HG03064 (cell line): ENCODE data around the gene GATD1.

Experiments
- ATAC-seq: cut with Tn5 transposase; IDR thresholded peaks from one replicate; pipeline ENCODE4 v1.9.1; 2021; ENCODE audit warnings: low read depth; ENCODE audit not compliant: unreplicated experiment

The GATD1 gene

DNA sequence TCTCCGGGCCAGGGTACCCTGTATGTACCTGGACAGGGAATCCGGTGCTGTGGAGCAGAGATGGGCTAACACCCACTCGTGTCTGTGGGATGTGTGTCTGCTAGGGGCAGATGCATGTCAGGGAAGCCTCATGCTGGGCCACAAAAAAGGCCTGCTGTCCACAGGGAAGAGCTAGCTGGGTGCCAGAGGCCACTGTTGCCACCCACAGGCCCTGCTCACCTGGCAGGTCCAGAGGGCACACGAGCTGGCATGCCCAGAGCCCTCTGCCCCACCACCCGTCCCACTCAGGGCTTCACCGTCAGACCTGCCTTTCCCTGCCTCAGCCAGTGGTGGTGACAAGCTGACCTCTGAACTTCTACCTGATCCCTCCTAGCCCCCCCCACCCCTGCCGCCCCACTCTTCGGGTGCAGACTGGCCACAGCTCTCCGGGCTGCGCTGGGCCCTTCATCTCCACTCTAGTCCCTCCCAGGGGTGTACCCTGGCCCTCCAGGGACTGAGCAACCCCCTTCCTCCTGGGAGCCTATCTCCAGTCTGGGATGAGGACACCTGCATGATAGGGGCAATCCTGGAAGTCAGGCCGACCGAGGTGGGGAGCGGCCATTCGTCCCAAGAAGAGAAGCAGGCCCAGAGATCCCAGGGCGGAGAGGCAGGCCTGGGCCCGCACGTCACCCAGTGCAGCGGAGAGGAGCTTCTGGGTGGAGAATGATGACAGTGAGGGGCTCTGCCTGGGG is 19.4 kb upstream of the GATD1 start:
- ATAC-seq, result no peak

DNA sequence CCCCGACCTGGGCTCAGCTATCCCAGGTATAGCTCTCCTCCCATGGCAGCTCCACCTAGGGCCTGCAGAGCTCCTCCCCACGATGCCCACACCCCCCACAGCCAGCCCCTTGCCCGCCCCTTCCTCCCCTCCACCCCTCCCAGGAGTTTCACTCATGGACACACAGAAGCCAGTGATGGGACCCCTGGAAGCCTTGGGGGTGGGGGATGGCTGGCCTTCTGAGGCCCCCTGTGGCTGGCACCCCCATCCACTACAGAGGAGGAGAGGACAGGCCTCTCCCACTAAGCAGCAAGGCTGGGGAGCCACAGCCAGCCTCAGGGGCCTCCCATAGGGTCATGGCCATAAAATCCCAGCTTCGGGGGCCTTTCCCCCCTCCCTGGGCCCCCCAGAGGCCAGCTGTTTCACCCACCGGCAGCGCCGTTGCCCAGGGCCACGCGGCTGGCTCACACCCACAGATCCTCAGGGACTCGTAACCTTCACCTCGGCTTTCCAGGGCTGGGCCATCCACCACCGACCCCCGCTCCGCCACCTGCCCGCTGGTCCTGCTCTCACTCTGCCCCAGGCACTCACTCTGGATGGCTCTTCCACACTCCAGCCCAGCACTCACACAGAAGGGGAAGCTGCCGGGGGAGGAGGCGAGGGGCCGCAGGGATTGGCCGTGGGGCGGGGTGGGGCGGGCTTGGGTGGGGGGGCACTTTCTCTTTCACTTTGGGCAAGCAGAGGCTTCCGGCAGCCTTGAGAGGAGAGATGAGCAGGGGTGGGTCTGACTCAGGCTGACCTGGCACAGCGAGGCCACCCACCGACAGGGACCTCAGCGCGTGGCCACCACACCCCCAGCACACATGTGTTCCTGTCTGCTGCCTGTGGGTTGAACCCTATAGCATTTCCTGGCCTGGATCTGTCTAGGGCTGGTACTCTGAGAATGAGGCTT is 18.6 kb upstream of the GATD1 start:
- no peak for ATAC-seq

DNA sequence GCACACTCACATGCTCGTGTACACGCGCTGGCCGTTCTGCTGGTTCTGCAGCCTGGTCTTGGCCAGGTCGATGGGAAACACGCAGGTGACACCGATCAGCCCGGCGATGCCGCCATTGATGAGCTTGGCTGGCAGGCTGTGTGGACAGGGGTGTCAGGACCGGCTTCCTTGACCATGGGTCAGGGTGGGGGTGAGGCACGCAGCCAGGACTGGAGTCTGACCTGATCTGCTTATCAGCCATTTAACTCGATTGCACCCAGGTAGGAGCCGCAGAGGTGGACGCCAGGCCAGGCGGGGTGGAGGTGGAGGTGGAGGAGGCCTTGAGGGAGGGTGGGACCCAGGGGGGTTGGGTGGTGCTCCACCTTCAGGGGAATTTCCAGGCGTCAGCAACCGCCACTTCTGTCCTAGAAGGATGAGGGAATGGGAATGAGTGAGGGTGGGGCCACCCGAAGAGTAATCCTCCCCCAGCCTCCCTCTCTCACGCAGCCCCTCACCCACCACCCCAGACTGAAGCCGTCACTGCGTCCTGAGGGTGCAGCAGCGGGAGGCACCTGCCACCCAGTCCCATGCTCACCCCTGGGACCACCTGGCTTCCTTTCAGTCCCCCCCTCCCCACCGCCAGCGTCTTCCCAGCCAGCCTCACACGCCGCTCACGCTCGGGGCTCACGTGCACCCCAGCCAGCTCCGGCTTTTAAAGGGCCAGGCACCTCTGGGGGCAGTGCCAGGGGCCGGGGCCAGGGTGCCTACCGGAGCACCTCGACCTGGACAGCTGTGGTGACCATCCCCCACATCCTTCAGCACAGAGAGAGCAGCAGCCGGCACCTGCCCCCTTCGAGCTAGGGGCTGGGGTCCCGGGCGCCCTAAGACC is 17.7 kb upstream of the GATD1 start:
- ATAC-seq, result no peak

DNA sequence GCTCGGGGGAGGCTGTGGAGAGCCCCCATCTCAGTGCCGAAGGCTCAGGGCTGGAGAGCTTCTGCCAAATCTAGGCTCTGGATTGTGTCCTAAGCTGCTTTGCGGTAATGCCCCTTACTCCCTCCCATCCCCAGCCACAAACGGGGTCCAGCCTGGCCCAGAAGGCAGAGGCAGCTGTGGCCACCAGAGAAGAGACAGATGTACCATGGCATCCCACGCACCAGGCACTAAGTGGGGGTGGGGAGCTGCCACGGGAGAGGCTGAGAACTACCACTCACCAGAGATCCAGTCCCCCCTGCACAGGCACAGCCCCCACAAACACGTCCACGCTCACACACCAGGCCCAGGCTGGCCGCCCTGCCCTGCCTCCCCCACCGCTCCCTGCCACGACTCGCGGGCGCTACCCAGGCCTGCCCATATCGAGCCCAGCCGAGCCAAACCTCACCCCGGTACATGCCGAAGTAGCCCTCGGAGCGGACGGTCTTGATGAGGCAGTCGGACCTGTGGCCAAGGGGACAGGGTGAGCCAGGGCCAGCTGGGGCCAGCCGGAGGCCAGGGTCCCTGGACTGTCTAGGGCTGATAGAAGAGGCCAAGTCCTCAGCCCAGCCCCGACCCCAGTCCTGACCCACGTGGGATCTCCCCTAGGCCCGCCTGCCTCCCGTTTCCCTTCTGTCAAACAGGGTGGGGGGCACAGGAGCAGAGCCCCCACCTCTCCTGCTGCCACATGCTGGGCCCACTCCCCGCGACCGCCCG is 16.9 kb upstream of the GATD1 start:
- ATAC-seq, result no peak

DNA sequence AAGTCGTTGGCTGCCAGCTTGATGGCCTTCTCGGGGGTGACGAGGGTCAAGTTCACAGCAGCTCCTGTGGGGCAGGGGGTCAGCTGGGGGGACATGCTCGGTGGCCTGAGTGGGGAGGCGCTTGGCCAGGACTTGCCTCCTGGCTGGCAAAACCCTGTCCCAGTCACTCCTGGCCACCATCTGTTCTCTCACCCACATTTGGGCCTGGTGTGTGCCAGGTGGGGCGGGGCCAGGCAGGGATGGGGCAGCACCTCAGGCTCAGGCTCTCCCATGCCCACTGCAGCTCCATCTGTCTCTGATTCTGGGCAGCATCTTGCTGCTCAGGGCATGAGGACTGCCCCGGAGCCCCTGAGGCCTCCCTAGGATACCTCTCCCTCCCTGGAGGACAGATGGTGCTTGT is 16.3 kb upstream of the GATD1 start:
- no peak for ATAC-seq

DNA sequence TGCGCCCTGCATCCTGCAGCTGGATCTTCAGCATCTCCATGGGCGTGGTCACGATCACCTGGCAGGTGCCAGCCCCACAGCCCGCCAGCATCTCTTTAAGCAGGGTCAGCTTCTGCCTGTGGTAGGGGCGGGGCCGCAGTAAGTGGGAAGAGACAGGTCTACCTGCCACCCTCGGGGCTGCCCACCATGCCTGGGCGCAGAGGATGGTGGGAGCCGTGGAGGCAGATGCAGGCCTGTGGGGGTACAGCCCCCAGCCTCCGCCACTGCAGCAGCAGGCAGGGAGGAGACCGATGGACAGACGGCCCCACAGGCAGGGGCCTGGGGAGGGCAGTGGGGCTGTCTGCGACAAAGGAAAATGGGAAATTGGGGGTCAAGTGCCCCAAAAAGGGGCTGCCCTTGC is 15.6 kb upstream of the GATD1 start:
- ATAC-seq, result no peak

DNA sequence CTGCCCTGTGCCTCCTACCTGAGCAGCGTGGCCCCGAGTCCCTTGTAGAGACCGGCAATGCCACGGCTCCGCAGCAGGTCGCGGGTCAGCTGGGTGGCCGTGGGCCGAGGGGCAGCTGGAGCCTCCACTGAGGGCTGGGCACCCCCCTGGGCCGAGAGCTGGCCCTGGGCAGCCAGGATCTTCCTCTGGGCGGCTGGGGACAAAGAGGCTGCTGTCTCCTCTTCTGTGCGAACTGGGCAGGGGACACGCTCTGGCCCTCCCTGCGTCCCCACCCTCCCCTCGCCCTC is 15.2 kb upstream of the GATD1 start:
- ATAC-seq, result no peak

DNA sequence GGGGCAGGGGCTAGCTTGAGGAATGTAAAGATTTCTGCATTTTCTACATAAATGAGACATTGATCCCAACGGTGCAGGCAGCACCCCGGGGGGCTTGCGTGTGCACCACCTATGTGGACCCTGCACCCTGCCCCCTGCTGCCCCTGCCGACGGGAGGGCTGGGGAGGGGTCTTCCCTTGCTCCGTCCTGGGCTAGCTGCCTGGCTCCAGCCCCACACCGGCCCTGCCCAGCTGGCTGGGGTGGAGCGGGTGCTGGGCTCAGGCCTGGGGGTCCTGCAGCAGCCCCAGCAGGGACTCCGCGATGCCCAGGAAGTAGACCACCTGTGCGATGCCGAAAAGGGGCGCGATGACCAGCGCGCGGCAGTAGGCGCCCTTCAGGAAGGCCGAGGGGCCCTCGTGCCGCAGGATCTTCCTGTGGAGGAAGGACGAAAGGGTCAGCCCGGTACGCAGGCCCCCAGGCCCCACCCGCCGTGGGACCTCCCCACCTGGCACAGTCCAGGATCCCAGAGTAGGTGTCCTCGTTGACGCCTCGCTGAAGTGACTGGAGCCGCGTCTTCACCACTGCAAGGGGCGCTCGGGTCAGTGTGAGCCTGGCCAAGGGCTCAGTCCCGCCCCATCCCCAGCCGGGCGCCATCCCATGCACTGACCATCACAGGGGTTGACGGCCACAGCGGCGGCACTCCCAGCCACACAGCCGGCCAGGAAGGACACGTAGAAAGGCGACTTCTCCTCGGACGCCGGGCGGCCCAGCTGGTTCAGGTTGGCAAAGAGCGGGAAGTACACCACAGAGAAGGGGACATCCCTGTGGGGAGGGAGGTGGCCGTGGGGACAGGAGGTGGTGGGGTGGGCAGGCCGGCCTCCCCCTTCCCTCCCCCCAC is 14.6 kb upstream of the GATD1 start:
- ATAC-seq, result no peak

DNA sequence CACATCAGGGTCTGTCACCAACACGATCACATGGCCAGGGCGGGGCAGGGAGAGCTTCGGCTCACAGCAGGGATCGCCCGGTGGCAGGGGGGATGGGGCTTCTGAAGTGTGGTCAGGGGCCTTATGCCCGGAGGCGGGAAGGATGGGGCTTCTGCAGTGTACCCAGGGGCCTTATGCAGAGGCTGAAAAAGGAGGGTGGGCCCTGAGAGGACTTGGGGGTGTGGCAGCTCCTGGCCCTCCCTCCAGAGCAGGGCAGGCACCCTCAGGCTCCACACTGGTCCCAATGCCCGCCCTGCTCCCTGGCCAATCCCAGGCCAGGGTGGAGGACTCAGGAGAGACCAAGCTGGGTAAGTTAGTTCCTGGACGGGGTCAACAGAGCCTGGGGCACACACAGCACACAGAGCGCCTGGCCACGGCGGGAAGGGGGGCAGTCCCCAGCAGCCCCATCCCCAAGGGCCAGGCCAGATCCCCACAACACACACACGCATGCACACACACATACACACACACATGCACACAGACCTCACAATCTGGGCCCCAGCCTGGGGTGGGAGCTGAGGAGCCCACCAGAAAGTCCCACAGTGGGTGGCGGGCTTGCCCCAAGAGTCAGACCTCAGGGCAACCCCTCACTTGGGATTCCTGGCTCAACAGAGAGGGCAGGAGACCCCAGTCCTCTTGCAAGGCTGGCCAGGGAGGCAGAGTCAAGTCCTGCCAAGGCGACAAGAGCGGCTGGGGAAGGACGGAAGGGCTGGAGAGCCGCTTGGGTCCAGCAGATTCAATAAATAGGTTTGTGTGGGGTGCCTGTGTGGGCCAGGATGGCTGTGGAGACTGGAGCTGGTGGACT is 13.7 kb upstream of the GATD1 start:
- ATAC-seq, result no peak

DNA sequence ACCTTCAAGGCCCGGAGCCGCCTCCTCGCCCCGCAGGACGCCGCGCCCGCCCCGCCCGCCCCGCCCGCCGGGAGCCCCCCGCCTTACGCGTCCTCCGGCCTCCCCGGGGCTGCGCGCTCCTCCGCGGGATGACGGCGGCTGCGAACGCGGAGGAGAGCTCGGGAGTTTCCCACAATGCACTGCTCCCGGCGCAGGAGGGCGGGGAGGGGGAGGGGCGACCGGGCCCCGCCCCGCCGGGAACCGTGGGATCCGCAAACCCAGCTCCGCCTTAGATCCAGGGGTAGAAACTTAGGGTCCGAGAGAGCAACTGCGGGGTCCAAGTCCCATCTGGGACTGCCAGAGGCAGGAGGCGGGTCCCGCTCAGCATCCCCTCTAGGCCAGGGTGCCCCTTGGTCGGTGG is 12.7 kb upstream of the GATD1 start, which contains the start of gene CEND1:
Gene CEND1, minus strand, starts transcription at position 148 of the 400 bp plus-strand sequence. CDS start 1,514 bp downstream, outside the sequence.
- ATAC-seq, result no peak

DNA sequence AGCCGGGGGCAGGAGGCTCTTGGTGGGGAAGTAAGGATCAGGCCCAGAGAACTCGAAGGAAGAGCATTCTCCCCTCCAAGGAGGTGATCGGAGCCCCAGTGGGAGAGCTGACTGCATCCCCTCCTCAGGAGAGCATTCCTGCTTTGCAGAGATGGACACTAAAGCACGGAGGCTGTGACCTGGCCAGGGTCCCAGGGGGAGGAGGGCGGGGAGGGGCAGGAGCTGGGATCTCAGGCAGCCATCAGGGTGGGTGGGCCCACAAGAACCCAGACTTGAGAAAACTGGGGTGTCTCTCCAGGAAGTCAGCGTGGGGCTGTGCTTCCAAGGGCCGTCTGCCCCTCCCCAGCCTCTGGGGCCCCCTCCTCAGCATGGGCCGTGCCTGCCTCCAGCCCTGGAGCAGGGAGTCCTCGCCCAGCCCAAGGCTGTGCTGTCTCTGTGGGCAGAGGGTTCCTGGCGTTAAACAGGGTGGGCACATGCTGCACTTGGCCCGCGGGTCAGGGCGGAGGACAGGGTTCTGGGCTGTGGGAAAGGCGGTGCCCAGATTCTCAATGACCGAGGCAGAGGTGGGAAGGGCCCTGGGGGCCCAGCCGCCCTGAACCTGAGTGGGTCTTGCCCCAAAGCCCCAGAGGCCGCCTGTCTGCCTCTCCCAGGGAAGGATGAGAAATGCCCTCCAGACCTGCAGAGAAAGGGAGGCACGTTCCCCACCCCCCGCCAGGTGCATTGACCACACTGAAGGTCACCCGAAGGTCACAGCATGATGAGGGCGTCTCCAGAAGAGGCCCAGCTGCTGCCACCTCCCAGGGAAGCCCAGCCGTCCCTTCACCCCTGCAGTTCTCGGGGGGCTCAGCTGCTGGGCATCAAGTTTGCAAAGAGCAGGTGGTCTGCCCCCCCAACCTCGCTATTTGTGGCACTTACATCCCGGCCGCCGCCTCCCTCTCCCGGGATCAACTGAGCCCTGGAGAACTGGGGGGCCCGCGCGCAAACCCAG is 12.0 kb upstream of the GATD1 start:
- ATAC-seq, result no peak

DNA sequence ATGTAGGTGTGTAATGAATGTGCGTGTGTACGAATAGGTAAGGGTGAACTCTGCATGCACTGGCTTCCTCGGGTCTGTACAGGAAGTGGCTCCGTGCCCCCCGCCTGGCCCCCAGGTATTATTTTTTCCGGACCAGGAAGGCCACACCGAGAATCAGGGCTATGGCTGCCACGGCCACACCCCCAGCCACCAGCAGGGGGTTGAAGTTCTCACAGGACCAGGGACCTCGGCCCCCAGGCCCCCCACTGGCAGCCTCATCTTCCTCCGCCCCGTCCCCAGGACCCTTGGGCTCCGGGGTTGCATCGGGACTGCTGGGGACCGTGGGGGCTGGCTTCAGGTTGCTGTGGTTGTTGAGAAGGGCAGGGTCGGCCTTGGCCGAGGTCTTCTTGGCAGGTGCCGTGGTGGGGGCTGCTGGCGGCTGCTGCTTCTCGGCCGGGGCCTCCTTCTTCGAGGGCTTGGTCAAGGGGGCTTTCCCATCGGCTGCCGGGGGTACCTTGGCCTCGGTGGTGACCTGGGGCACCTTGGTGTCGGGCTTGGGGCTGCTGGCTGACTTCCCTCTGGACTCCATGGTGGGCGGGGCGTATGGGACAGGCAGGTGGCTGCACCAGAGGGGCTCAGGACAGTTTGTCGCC is 10.8 kb upstream of the GATD1 start:
- no peak for ATAC-seq

DNA sequence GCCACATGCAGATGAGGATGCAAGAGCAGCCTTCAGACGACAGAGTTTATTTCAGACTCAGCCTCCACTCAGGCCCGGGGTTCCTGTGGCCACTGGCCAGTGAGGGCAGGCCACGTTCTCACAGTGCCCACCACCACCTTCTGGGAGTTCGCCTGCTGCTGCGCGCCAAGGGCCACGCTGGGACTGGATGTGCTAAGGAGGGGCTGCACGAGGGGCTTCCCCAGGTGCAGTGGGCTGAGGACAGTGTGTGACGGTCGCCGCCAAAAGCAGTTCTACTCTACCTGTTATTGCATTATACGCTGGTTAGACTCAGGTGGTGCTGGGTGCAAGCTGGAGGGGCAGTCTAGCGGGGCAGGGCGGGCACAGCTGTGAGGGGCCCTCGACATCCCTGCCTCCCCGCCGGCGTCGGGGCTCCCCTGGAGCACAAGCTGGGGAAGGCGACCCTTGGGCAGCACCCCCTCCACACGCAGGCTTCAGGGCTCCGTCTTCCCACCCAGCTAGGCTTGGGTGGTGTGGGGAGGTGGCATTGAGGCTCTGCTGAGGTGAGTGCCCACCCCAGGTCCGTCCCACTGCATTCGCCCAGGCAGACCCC is 9.9 kb upstream of the GATD1 start:
- ATAC-seq, result no peak

DNA sequence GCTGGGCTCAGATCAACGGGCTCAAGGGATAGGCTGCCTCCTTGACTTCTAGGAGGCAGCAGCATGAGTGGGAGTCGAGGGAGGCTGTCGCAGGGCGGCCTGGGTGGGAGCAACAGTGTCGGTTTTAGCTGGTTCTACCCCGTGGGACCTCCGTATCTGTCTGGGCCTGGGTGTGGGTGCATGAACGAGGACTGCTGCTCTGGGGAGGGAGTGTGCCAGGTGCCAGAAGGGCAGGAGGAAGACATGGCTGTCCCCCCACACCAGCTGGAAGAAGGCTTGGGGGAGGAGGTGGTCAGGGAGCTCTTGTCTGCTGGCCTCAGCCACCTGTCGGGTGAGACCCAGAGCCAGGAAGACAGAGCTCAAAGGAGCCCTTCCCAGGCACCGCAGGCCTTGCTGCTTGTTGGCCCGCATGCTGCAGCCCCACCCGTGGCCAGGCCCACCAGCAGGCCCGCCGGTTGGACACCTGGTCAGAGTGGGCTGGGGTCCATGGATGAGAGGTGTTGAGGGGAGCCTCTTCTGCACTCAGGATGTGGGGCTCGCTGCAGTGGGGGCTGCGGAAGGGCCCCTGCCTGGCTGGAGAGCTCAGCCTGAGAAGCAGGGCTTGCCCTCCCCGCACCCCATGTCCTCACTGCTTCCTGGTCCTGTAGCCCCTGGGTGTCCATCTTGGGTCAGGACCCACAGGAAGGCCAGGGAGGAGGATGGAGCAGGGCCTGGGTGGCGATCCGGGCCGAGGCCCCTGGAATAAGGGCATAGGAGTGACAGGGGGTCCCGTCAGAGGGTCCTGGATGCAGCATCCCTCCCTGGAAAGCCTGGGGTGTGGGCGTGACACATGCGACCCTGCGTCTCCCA is 9.2 kb upstream of the GATD1 start:
- no peak for ATAC-seq

DNA sequence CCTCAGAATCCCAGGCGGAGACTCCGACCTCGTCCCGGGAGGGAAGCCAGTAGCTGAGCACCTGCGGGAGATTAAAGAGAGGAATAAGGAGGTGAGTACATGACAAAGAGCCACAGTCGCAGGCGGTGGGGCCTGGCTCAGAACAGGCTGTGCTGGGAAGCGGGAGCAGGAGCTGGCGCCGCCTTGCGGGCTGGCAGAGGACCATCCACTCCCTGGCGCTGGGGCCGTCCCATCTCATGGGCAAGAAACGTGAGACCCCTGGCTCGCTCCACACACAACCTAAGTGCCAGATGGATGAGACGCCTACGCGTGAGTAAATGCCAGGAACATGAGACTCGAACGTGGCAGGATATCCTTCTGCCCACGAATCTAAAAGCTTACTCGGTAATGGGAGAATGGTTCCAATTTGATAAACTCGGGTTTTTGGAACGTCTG is 6.3 kb upstream of the GATD1 start:
- no peak for ATAC-seq
